Measurements from ENCODE around the gene GSTP1. TPM values are rescaled to one million over a fixed set of nuclear protein-coding genes. Genes with fewer than 3 reads are reported as not detected.

Gene GSTP1
- total RNA-seq, 4 donors from 2014 or later, result 399 to 826 (median 474) TPM

DNA sequence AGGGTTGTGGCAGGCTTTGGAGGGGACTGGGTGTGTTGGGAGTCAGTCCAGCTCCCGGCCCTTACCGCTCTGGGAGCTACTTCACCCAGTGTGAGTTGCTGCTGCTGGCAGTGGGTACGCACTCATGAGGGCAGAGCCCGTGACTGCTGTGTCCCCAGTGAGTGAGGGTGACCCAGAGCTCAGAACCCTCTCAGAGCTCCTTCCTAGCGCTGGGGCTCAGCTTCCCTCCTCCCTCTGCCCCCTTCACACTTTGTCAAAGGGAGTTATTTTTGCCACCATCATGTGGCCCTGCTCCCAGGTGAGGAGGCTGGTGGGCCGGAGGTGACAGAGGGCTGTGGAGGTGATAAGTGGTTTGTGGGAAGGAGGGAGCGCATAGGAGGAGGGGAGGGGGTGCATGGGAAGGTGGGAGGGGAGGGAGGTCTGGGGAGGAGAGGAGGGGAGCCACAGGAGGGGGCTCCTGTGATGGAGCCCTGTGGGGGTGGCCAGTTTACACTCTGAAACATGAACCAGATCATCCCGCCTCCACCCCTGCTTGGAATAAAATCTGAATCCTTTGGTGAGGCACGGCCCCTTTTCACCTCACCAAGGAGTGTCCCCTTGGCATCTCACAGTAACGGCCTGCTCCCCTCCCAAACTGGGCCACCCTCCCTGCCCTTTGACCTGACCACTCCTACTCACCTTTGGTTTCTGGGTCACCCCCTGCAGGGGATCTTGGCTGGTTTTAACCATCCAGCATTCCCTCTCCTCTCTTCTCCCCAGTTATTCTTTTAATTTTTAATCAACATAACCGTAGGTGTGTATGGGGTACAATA lies 33.0 kb downstream of the GSTP1 start:
- TF ChIP-seq, protein P1, sequence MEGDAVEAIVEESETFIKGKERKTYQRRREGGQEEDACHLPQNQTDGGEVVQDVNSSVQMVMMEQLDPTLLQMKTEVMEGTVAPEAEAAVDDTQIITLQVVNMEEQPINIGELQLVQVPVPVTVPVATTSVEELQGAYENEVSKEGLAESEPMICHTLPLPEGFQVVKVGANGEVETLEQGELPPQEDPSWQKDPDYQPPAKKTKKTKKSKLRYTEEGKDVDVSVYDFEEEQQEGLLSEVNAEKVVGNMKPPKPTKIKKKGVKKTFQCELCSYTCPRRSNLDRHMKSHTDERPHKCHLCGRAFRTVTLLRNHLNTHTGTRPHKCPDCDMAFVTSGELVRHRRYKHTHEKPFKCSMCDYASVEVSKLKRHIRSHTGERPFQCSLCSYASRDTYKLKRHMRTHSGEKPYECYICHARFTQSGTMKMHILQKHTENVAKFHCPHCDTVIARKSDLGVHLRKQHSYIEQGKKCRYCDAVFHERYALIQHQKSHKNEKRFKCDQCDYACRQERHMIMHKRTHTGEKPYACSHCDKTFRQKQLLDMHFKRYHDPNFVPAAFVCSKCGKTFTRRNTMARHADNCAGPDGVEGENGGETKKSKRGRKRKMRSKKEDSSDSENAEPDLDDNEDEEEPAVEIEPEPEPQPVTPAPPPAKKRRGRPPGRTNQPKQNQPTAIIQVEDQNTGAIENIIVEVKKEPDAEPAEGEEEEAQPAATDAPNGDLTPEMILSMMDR (IDR thresholded peaks at IDR 0.05; ENCODE audit: low read depth), result no peak

DNA sequence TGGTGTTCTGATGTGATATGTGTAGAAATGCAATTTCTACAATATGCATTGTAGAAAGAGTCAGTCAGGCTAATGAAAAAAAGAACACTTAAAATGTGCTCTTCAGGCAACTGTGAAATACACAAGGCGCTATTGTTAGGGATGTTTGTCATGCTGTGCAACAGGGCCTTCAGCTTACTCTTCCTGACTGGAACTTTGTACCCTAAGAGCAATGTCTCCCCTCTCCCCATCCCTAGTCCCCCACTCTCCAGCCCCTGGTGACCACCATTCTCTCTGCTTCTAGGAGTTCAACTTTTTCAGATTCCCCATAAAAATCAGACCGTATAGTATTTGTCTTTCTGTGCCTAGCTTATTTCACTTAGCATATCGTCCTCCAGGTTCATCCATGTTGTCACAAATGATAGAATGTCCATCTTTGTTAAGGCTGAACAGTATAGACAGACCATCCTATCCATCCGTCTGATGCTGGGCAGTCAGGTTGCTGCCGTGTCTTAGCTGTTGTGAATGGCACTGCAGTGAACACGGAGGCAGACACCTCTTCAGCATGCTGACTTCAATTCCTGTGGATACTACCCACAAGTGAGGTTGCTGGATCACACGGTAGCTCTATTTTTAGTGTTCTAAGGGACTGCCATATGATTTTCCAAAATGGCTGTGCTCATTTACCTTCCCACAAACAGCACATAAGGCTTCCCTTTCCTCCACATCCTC lies 33.8 kb downstream of the GSTP1 start:
- TF ChIP-seq, protein P1 (IDR thresholded peaks at IDR 0.05; ENCODE audit: low read depth), result no peak

DNA sequence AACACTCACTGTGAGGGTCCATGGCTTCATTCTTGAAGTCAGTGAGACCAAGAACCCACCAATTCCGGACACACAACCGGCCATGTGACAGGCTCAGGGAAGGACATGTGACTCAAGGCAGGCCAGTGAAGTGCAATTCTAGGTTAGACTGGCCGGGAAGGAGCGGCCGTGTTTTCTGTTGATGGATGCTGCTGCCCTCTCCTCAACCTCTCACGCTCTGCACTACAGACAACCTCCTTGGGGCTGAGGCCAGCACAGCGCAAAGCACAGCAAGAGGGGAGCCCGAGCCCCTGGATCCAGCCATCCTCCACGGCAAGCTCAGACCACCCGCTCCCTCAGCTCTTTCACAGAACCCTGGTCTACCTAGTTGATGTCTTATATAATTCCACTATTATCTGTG lies 43.4 kb downstream of the GSTP1 start:
- TF ChIP-seq, protein P1 (IDR thresholded peaks at IDR 0.05; ENCODE audit: low read depth), result no peak

- TF ChIP-seq, protein P1 (IDR thresholded peaks at IDR 0.05; ENCODE audit: low read depth), result no peak
These were observed 43.8 kb downstream of the GSTP1 start for GRCh38 chr11:67627441-67627811.

DNA sequence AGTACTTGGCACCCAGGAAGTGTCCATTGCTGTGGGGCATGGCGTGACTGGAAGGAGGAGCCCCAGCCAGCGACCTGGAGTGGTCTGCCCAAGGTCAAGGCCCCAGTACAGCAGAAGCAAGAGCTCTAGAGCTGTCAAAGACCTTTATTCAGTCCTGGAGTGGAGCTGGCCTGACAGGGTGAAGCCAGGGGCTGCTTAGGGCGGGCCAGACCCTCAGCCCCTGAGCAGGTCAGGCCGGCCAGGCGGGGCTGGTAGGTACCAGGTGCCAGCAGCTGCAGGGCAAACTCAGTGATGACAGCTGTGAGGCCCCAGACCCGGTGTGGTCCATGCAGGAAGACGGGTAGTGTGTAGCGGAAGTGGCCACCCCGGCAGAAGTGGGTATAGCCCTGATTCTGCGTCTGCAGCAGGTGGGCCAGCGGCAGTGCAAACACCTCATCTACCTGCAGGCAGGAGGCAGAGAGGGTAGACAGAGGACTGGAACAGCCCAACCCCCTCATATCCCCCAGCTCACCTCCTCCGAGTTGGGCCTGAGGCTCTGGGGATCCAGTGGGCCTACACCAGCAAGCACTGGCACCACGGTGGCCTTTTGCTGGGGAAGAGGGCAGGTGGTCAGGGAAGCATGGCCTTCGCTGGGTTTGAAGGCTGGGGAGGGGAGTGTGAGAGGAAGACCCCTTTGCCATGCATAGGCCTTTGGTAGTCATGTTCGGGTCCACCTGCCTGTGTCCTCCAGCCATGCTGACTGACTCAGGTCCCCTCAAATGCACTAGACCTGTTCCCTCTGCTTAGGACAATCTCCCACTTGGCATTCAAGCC lies 44.4 kb downstream of the GSTP1 start:
- TF ChIP-seq, protein P1 (IDR thresholded peaks at IDR 0.05; ENCODE audit: low read depth), result no peak

DNA sequence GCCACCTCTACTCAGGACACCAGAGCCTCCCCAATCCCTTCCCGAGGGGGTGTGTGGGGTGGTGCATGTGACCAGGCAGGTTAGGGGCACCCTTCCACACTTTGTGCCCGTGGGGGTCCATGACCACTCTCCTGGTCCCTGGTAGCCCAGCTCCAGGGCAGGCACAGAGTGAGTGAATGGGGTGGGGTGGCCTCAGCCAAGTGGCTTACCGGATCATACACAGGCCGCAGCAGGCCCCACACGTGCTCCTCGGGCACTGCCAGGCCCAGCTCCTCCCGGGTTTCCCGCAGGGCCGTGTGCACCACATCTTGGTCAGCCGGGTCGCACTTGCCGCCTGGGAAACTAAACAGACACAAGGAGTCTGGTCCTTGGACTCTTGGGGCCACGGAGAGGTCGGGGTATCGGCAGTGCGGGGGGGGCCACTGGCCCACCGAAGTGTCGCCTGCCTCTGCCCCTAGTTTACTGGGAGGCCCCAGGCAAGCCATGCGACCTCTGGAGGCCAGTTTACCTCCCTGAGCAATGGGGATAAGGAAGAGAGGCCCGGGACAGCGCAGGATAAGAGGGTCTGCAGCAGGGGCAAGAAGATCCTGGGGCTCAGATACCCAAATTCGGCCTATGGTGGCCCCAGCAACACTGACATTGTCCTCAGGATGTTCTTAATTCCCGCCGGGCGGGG lies 45.2 kb downstream of the GSTP1 start:
- TF ChIP-seq, protein P1 (IDR thresholded peaks at IDR 0.05; ENCODE audit: low read depth), result no peak

Measured in subcutaneous adipose tissue (tissue), 4 donors.